Renal cortical epithelial cell (primary cell): ENCODE measurements around the gene KLF6. TPM values are rescaled to one million over a fixed set of nuclear protein-coding genes. Genes with fewer than 3 reads are reported as not detected.

ENCODE experiments used
- DNase-seq: peaks from one replicate; pipeline ENCODE4 v3.0.0-alpha.2; 2011; ENCODE audit warnings: low read depth
- total RNA-seq: library from RNA; depleted of rRNA; stranded (reverse); fragments of >200 nt; gene quantifications from 2 replicates; pipeline ENCODE4 v1.2.3, GENCODE V29; 2014

Gene KLF6
- total RNA-seq, 1 donor from 2014 or later, result 126 TPM

DNA sequence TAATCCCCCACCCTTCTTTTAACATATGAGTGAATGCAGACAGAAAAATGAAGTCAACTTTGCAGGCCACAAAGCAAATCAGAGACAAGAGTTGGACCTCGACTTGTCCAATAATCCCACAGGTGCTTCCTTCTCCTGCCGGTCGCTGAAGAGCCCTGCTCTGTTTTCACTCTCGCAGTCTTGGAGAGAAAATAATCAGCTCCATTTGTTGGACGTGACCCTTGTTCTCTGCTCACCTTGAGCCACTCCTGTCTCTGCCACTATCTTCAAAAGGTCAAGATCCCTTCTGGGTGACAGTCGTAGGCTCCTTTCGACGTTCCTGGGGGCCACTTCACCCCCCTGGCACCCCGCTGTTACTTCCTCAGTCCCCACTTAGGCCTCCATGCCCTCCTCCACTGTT lies 2.8 kb upstream of the KLF6 start:
- no peak for DNase-seq

- no peak for DNase-seq
These were observed 2.0 kb upstream of the KLF6 start for GRCh38 chr10:3787016-3787400.

DNA sequence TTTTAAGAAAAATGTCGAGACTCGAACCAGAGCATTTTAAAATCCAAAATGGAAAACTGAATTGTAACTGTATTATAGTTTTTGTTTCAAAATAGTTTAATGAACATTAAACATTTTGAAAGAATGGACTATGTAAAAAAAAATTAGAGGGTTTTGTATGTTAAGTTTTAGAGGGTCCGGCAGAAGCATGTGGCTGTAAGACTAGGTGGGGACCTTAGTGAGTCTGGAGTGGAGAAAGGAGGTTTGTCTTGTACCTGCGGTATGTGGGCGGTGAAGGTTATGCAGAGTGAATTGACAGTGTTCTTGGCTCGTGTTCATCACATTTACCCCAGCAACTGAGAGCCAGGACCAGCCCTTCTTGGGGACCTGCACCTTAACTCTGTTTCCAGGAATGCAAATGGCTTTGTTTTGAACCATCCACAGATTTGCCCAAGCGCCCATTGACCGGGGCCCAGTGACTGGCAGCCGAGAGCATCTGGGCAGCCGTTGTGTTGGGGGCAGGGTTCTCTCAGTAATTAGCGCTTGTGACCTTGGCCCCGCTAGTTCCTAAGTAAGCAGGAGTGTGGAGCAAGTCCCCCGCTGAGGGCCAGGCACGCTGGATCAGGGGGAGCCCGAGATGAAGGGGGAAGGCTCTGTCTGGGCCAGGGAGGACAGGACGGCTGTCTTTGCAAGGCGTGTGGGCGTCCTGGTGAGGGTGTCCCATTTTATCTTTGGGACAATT lies 1.4 kb upstream of the KLF6 start:
- peak; percentile 95 for DNase-seq

DNA sequence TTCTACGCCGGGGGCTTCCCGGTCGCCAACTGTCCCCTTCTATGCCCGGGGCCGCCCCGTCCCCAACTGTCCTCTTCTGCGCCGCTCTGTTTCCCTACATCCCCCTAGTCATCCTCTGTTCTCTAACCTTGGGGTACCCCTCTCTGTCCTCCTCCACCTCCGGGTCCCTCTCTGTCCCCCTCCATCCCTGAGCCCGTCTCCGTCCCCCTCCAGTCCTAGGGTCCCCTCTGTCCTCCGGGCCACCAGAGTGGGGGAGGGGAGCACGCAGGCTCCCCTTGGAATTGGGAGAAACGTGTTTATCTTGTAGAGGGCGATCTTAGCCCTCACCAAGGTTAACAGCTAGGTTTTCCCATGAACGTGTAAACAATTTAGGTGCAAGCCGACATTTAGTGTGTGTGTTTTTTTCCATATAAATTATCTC lies 852 bp upstream of the KLF6 start:
- DNase-seq, result peak; percentile 66

- DNase-seq, result peak; percentile 87
These were observed 342 bp upstream of the KLF6 start for GRCh38 chr10:3785251-3785850.

DNA sequence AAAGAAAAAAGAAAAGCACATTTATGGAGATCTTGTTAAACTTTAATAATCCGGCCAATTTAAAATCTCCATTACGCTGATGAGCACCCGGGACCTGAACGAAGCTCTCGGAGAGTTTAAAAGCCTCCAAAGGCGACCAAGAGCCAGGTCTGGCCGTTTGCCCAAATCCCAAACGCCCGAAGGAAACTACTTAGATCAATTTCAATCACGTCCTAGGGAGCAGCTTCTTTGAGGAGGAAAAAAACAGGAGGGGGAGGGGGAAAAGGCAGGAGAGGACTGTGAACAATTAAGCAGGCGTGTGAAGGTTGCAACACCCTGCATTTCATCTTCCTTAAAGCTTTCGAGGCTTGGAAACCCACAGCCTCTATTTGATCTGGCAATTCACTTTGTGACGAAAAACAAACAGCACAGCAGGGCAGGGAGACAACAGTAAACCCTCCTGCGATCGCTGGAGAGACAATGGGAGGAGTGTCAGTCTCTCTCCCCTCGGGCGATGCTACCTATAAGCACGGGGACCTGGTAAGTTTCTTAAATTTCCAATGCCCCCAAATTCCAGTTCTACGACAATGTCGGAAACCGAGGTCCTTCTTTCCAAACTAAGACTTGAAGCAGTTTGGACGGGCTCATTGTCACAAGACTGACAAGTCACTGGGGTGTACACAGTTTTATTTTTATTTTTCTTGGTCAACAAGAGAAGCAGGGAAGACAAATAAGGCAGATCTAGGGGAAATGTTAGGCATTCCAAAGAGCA lies 1.2 kb downstream of the KLF6 start:
- peak; percentile 78 for DNase-seq

DNA sequence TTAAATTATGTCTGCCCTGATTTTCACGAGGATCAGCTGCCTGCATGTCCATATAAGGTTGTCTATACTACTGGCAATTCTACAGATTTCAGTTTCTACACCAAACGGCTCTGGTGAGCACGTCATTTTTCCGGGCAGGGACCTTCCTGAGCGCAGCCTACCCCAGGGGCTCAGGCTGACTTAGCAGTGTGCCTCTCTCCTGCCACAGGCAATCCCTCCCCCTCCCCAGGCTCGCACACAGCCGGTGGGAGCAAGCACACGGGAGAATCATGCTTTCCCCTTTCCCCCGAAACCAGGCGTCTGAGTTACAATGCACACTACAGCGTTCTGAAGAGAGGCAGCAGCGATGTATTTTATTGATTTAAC lies 1.7 kb downstream of the KLF6 start:
- DNase-seq, result no peak

DNA sequence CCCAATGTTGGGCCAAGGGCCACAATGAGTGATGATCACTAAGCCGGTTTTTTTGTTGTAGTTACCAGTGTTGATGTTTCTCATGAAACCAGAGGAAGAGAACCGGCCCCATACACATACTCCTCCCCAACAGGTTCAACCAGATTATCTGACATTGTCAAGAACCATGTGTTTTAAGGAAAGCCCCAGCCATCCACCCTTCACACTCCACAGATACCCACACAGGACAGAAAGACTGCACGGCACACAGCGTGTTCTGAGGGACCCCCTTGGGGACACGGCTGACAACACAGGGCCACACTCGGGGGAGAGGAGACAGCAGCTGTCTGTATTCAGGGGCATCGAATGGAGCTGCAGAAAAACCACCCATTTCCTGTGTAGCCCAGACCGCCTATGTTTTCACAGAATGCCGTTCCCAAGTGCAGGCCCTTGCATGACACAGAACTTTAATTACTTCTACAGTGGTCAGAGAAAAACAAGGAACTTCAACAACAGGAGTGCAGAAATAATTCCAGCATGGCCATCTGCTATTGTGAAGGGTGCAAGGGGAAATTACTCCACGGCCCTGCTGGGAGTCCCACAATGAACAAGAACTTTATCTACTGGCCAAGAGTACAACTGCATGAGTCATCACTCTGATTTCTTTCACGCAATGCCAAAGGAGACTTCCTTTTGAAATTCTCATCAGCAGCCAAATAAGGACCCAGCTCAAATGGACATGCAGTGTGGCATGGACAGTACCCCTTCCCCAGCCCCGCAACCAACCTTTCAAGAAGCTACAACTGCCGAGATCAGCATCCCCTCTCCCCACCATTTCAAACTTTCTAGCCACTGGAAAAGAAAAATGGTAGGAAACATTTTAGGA lies 2.3 kb downstream of the KLF6 start:
- peak; percentile 95 for DNase-seq

GRCh38 chr10:3782146-3782450 lies 2.9 kb downstream of the KLF6 start:
- no peak for DNase-seq

- peak; percentile 32 for DNase-seq
These were observed 3.4 kb downstream of the KLF6 start for GRCh38 chr10:3781468-3782145.

- peak; percentile 26 for DNase-seq
These were observed 4.1 kb downstream of the KLF6 start for GRCh38 chr10:3780771-3781467.

- DNase-seq, result peak; percentile 59
These were observed 4.8 kb downstream of the KLF6 start for GRCh38 chr10:3780021-3780770.

DNA sequence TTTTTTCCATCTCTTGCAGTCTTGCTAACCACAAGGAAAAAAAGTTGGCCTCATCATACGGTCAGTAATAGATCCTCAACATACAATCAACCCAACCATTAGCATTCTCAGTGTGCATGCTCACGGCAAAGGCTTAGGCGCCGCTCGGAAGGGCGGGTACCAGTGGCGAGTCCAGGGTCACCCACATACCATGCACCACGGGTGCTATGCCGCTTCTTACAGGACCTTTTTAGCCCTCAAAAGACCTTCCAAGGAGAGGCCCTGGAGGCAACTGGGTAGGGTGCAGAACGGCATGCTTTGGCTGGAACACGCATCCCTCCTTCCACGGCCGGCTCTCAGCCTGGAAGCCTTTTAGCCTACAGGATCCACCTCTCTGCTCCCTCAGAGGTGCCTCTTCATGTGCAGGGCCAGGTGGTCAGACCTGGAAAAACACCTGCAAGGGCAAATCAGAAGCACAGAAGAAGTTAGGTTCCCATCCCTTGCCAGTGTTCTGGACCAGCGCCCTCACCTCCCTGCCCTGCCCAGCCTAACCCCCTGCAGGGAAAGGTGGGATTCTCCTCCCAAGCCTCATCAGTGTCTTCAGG lies 5.8 kb downstream of the KLF6 start:
- DNase-seq, result peak; percentile 57

DNA sequence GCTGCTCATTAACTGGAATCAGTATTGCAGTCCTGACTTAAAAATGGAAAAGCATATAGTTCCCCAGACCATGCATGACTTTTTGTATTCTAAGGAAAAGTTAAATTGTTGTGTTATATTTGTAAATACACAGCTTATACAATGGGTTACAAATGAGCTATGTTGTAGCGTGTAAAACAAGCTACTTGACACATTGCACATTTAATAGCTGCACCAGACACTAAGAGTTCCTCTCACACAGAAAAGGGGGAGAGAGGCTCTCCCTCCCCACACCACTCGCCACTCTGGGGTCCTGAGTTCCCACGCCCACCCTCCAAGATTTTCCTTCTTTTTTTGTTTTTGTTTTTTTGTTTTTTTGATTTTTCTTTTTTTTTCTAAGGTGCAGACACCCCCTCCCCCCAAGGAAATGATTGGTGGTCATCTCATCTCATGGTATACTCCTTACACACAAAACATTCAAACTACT lies 6.3 kb downstream of the KLF6 start:
- DNase-seq, result peak; percentile 37

GRCh38 chr10:3777981-3778691 lies 6.9 kb downstream of the KLF6 start:
- DNase-seq, result peak; percentile 40

DNA sequence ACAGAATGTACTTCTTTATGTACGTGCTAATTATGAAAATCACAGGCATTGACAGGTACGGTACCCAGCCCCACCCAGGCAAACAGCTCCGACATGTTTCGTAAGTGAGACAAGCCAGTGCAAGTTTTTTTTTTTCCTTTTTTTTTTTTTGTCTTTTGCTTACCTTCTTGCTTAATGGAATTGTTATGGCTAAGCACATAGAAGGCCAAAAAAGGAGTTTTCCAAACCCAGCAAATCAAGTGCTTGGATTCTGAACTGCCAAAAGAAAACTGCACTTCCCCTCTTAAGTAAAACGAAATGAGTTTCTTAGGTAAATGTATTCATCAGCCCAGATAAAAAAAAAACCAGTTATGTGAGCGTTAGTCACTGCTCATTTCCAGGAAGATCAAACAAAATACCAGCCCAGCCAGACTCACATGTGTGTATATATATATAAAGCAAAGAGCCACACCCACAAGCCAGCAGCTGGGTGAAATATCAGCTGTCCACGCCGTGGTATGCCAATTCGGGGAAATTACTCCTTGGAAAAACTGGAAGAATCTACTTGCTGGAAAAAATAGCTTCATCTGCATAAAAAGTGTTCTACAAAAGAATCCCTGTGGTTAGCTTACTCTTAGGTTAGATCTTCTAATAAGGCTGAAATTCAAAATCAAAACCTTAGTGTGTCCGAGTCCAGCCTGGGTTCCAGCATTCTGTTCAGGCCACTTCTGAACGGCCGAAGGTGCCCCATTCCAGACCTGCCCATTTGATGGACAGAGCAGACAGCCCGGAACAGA lies 8.0 kb downstream of the KLF6 start:
- DNase-seq, result peak; percentile 87

DNA sequence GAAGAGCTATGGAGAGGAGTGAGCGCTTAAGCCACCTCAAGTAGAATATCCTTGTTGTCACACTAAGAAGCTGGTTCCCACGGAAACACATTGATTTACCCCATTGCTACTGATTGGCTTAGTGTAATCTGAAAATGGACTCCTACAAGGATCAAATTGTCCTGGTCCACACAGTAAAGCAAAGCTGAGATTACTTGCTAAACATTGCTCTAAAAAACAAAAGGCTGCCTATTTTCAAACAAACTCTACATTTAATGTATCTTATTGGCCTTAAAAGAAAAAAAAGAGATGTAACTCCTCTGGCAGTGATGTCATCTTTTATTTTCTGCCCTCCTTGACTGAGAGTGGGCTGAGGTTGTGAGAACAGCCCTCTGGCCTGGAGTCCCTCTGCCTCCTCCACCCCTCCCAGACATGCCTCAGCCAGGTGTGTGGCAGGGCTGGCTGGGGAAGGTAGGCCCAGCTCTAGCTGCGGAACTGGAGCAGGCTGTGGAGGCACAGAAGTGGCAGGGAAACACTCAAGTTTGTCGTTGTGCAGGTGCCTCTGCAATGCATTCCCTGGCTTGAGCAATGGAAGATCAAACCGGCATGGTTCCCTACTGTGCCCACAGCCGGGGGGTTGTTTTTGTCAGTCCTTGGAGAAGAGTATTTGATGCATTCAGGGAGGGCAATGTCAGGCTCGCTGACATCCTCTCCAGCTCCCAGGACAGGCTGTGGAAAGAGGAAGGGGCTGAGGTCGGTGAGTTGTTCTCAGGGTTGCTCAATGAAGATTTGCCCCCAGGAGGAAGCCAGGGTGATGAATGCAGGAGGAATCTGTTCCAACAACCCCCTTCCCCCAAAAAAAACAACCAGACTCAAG lies 9.1 kb downstream of the KLF6 start:
- DNase-seq, result peak; percentile 82
